ENCODE data around the gene ZNF860. TPM values are rescaled to one million over a fixed set of nuclear protein-coding genes. Genes with fewer than 3 reads are reported as not detected.

ZNF860 gene
- total and polyA plus RNA-seq, 7 donors, result under 0.01 to 1.3 (median 0.55) TPM; not detected in 1

DNA sequence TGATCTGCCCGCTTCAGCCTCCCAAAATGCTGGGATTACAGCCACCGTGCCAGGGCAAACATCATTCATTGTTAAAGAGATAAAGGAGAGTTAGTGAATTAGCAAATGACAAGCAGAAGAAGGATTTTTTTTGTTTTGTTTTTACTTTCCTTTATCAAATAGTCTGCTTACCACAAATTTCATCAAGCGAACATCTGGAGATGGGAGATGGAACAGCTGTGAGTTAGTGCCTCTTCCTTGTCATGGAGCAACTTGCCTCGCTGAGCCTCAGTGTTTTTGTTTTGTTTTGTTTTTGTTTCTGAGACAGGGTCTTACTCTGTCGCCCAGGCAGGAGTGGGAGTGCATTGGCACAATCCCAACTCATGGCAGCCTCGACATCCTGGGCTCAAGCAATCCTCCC lies 15.9 kb downstream of the ZNF860 start:
- no peaks in the 10 kb centered on the region for H3K36me3 ChIP-seq
- no peak overlapping the region for H3K27ac ChIP-seq
- no peaks in the 10 kb centered on the region for H3K9me3 ChIP-seq
- H3K4me1 ChIP-seq, result no peaks in the 10 kb centered on the region
- no peak for DNase-seq
- H3K4me3 ChIP-seq, result no peak overlapping the region
- WGBS, 2 donors, result 74 to 83% methylated on average over 6 of the region's 6 CpGs
- H3K27me3 ChIP-seq, result no peaks in the 10 kb centered on the region
- intact Hi-C loops (cut with DNase I), result no loop called here
- no peak for TF ChIP-seq POLR2A (IDR thresholded peaks at IDR 0.05)
- no peak for TF ChIP-seq POLR2AphosphoS5 (IDR thresholded peaks at IDR 0.05)
- no peak for TF ChIP-seq EP300 (IDR thresholded peaks at IDR 0.05)
- TF ChIP-seq, protein P1, sequence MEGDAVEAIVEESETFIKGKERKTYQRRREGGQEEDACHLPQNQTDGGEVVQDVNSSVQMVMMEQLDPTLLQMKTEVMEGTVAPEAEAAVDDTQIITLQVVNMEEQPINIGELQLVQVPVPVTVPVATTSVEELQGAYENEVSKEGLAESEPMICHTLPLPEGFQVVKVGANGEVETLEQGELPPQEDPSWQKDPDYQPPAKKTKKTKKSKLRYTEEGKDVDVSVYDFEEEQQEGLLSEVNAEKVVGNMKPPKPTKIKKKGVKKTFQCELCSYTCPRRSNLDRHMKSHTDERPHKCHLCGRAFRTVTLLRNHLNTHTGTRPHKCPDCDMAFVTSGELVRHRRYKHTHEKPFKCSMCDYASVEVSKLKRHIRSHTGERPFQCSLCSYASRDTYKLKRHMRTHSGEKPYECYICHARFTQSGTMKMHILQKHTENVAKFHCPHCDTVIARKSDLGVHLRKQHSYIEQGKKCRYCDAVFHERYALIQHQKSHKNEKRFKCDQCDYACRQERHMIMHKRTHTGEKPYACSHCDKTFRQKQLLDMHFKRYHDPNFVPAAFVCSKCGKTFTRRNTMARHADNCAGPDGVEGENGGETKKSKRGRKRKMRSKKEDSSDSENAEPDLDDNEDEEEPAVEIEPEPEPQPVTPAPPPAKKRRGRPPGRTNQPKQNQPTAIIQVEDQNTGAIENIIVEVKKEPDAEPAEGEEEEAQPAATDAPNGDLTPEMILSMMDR (IDR thresholded peaks at IDR 0.05), result no peak

DNA sequence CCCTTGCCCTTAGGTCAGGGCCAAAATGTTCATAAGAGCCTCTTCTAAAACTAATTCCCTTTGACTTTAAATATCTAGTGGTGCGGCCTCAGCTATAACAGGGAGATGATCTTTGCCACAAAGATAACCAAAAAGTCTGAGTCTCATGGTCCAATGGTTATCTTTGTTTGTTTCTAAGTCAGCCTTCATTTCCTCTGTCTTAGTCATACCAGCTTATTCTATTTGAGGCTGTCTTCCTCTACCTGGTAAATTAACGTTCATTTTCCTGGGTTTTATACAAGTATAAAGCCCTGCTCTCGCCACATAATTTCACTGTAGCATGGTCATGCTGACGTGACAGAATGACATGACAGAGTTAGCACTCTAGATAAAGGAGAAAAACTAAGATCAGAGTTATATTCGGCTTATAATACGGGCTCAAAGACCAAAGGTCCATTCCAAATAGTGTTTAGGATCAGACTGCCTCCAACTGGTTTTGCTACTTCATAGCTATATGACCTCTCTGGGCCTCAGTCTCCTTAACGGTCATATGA lies 18.4 kb downstream of the ZNF860 start:
- no peaks in the 10 kb centered on the region for H3K9me3 ChIP-seq
- no peaks in the 10 kb centered on the region for H3K4me1 ChIP-seq
- no peaks in the 10 kb centered on the region for H3K27me3 ChIP-seq
- H3K27ac ChIP-seq, result no peak overlapping the region
- intact Hi-C loops (cut with DNase I), result no loop called here
- WGBS, 2 donors, result 80 to 84% methylated on average over 7 of the region's 7 CpGs
- DNase-seq, result no peak
- H3K36me3 ChIP-seq, result no peaks in the 10 kb centered on the region
- no peak overlapping the region for H3K4me3 ChIP-seq
- TF ChIP-seq, protein P1 (IDR thresholded peaks at IDR 0.05), result no peak
- no peak for TF ChIP-seq EP300 (IDR thresholded peaks at IDR 0.05)
- no peak for TF ChIP-seq POLR2AphosphoS5 (IDR thresholded peaks at IDR 0.05)
- no peak for TF ChIP-seq POLR2A (IDR thresholded peaks at IDR 0.05)

DNA sequence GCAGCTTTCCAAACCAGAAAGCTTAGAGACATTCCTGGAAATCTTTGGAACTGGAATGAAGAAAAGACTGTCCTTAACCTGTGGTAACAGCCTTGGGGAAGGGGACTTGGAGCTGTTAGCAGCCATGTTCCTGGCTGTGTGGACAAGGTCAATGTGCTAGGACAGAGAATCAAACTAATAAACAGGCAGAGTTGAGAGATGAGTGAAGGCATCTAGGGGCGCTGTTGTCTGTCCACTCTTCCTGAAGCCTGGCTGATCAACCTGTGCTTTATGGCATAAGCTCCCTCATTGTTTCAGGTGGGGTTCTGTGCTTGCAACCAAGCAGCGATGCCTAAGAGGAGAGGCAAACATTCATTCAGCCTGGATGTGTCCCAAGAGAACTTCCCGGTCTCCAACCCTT lies 19.3 kb downstream of the ZNF860 start:
- H3K4me1 ChIP-seq, result no peaks in the 10 kb centered on the region
- H3K27me3 ChIP-seq, result no peaks in the 10 kb centered on the region
- 91 to 93% methylated on average over 3 of the region's 3 CpGs for WGBS, 2 donors
- H3K4me3 ChIP-seq, result no peak overlapping the region
- no peaks in the 10 kb centered on the region for H3K36me3 ChIP-seq
- intact Hi-C loops (cut with DNase I), result no loop called here
- TF ChIP-seq POLR2A (IDR thresholded peaks at IDR 0.05) (no peak), EP300 (IDR thresholded peaks at IDR 0.05) (no peak)
- H3K27ac ChIP-seq, result no peak overlapping the region
- DNase-seq, result no peak
- H3K9me3 ChIP-seq, result no peaks in the 10 kb centered on the region

DNA sequence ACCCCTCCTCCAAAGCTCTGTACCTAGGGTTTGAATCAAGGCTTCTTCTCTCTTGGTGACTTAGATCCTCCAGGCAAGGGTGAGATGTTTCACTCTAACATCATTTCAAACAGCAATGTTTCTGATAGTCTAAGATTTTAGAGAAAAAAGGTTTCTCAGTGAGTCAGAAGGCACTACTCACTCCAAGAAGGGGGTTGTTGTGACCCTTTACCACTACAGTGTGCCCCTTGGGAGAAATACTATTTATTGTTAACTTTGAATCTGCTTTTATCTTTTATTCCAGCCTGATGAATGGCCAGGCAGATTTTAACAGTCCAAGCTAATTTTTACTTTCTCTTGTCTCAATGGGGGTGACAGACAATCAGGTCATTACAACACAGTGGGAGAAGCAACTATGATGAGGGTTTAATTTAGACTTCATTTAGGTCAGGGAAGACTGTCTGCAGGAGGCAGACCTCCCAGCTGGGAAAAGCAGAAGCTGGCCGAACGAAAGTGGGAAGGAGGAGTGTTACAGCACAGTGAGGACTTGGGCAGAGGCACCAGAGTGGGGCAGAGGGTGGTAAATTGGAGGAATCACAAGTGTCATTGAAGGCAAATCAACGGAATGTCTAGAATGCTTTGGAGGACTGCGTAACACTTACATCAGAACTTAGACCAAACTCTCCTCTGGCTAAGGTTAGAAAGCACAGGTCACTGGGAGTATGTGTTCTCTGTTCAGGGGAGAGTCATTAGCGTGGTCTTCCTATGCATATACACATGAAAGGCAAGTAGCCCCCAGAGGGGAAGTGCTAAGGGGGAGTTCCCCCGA lies 21.2 kb downstream of the ZNF860 start:
- no peak for TF ChIP-seq POLR2A (IDR thresholded peaks at IDR 0.05)
- TF ChIP-seq EP300 (IDR thresholded peaks at IDR 0.05), result no peak
- no peak for TF ChIP-seq POLR2AphosphoS5 (IDR thresholded peaks at IDR 0.05)
- TF ChIP-seq, protein P1 (IDR thresholded peaks at IDR 0.05), result no peak
- no peaks in the 10 kb centered on the region for H3K4me1 ChIP-seq
- no peaks in the 10 kb centered on the region for H3K27me3 ChIP-seq
- H3K4me3 ChIP-seq, result no peak overlapping the region
- 61 to 85% methylated on average over 6 of the region's 6 CpGs for WGBS, 2 donors
- H3K36me3 ChIP-seq, result no peaks in the 10 kb centered on the region
- DNase-seq, result no peak
- intact Hi-C loops (cut with DNase I), result no loop called here
- no peaks in the 10 kb centered on the region for H3K9me3 ChIP-seq
- no peak overlapping the region for H3K27ac ChIP-seq

DNA sequence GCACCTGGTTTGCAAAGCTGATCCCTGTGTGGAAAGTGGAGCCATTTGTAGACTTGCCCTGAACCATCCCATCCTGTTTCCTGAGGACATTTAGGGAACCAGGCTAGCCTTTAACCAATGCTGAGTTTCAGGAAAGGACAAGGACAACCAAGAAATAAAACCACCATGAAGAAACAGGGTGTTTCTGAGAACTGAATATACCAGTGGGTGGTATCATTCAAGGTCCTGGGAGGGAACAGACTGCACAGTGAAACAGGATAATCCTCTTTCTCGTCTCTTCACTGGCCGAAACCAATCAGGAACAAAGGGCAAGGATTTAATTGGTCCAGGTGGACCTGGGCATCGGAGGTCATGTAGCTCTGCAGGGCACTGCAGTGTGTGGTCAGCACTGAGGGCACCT lies 21.8 kb downstream of the ZNF860 start:
- H3K27me3 ChIP-seq, result no peaks in the 10 kb centered on the region
- no peak for DNase-seq
- no peaks in the 10 kb centered on the region for H3K4me1 ChIP-seq
- no peak overlapping the region for H3K27ac ChIP-seq
- no peak overlapping the region for H3K4me3 ChIP-seq
- WGBS, 2 donors, result 89 to 94% methylated on average over 3 of the region's 3 CpGs
- no peaks in the 10 kb centered on the region for H3K36me3 ChIP-seq
- TF ChIP-seq, protein P1 (IDR thresholded peaks at IDR 0.05), result no peak
- TF ChIP-seq POLR2AphosphoS5 (IDR thresholded peaks at IDR 0.05) (no peak), POLR2A (IDR thresholded peaks at IDR 0.05) (no peak), EP300 (IDR thresholded peaks at IDR 0.05) (no peak)
- intact Hi-C loops (cut with DNase I), result no loop called here
- no peaks in the 10 kb centered on the region for H3K9me3 ChIP-seq
